ENCODE measurements around the gene PDHX.
"Not testable (repeated sequence)": the region's sequence is repeated elsewhere in the genome, so short reads cannot be mapped to it uniquely, and the experiment has no call there.

The PDHX gene

GRCh38 chr11:34916015-34916842 is at the start of gene PDHX, which contains the start of gene APIP:
Gene PDHX (plus strand): TSS chr11:34916618. CDS start chr11:34916656, 38 bp downstream.
Gene APIP (minus strand): TSS chr11:34916379. CDS start chr11:34916284, 95 bp downstream.
- peak; percentile 97 to 100 (median 99) for DNase-seq (ENCODE audit: low read depth in 3 of 3)

- no peak for DNase-seq (ENCODE audit: low read depth in 3 of 3)
Measured at GRCh38 chr11:34869425-34869824, 47.0 kb upstream of the PDHX start.

GRCh38 chr11:34870548-34871196 is 45.7 kb upstream of the PDHX start:
- DNase-seq (ENCODE audit: low read depth in 3 of 3), result no peak

DNA sequence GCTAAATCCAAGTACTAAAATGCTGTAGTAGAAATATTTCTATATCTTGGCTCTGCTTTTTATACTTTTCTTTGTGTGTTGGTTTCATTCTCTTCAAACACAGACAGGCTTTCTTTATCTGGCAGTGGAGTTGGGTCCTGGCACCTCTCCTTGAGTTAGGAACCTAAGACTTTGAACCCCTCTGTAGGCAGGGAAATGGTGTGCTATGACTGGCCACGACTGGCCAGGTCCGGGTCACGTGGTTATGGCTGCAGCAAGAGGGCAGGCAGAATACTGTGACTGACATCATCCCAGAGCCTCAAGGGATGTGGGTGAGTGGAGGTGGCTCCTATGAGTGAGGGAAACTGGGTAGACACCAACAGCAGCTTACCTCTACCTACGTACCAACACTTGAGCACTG is 42.2 kb upstream of the PDHX start:
- no peak for DNase-seq (ENCODE audit: low read depth in 3 of 3)

- no peak for DNase-seq (ENCODE audit: low read depth in 3 of 3)
Measured at GRCh38 chr11:34877375-34877975, 38.9 kb upstream of the PDHX start.

DNA sequence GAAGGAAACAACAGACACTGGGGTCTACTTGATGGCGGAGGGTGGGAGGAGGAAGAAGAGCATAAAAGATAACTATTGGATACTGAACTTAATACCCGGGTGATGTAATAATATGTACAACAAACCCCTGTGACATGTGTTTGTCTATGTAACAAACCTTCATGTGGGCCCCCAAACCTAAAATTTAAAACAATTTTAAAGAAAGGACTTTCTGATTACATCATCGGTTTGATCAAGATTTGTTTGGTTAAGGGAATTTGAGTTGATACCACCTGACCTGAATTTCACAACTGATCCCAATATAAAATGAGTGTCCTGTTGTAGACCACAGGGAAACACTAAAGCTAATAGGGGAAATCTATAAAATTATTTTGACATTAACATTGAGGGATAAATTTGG is 34.5 kb upstream of the PDHX start:
- no peak for DNase-seq (ENCODE audit: low read depth in 3 of 3)

- DNase-seq (ENCODE audit: low read depth in 3 of 3), result no peak
Measured at GRCh38 chr11:34886609-34887008, 29.8 kb upstream of the PDHX start.

- DNase-seq (ENCODE audit: low read depth in 3 of 3), result no peak
Measured at GRCh38 chr11:34887260-34887659, 29.2 kb upstream of the PDHX start.

DNA sequence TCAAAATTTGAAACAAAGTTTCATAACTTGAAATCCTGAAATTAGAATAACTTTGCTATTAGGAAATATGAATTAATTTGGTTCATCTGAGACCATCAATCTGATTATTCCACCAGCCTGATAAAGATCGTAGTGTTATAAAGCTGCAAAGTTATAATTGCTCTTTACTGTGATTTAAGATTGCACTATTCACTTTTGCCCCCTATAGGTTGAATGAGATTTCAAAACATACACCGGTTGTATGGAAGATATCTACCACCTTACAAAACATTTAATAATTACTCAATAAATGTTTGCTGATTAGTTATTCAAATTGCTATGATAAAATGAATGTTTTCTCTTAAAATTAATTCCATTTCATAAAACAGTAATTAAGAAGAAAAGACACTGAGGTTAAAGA is 26.3 kb upstream of the PDHX start:
- no peak for DNase-seq (ENCODE audit: low read depth in 3 of 3)

DNA sequence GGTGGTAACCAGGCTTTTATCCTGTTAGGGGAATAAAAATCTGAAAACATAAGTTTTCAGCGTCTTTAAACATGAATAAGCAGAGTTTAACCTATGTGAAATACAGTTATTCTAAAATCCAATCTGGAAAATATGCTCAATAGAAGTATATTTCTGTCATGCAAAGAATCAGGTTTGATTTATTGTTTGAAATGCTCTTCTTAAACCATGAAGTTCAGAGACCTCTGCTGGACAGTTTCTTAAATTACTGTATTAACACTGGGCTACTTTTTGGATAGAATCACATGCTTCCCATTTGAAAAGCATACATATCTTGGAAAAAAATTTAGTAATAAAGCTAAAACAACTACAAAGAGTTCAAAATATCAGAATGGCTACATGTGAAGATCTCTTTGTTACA is 25.6 kb upstream of the PDHX start:
- no peak for DNase-seq (ENCODE audit: low read depth in 3 of 3)

- DNase-seq (ENCODE audit: low read depth in 3 of 3), result no peak
Measured at GRCh38 chr11:34891611-34892010, 24.8 kb upstream of the PDHX start.

GRCh38 chr11:34893416-34893815 is 23.0 kb upstream of the PDHX start:
- DNase-seq (ENCODE audit: low read depth in 3 of 3), result no peak

- not testable (repeated sequence) for DNase-seq (ENCODE audit: low read depth in 3 of 3)
Measured at GRCh38 chr11:34896191-34896590, 20.2 kb upstream of the PDHX start.

DNA sequence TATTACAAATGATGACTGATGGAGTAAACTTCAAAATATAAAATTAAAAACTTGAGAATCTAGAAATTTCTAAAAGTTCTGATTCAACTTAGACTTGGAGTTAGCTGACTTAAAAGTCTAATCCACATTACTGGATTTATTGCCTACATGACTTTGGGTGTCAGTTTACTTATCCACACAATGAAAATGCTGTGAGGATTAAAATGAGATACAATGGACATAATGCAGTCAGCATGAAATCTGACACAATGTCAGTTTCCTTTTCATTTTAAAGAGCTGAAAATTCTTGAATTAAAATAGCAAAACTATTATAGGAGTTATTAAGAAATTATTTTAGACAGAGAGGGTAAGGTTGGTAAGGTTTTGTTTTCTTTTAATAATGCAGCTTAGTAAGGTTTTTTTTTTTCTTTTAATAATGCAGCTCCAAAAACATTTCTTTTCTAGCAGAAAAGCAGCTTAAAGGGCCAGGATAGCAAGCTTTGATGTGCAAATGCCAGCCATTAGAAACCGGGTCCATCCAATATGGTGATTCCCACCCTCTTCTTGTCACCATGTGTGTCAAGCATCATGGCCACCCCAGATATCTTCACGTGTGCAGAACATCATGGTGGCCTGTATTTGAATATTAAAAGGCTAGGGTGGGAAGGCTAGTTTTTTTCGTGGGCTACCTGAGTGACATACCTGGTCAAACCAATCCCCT is 19.1 kb upstream of the PDHX start:
- DNase-seq (ENCODE audit: low read depth in 3 of 3), result no peak

- DNase-seq (ENCODE audit: low read depth in 3 of 3), result no peak
Measured at GRCh38 chr11:34898474-34898873, 17.9 kb upstream of the PDHX start.

DNA sequence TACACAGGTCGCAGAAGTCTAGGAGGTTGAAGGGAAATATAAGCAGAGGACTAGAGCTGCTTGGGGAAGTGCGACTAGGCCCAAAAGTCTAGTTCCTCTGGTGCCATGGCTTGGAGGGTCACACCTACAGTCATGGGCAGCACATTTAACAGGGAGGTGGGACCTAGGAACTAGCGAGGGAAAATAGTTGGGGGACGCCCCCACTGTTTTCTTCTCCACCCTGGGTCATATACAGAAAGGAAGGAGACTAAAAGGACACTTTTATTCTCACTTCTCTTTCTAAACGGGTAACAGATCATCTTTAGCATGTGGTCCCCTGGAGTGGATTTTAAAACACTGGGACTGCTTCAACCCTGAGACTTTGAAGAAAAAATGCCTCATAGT is 16.8 kb upstream of the PDHX start:
- DNase-seq (ENCODE audit: low read depth in 3 of 3), result no peak

GRCh38 chr11:34904421-34904955 is 11.9 kb upstream of the PDHX start:
- DNase-seq (ENCODE audit: low read depth in 3 of 3), result no peak

DNA sequence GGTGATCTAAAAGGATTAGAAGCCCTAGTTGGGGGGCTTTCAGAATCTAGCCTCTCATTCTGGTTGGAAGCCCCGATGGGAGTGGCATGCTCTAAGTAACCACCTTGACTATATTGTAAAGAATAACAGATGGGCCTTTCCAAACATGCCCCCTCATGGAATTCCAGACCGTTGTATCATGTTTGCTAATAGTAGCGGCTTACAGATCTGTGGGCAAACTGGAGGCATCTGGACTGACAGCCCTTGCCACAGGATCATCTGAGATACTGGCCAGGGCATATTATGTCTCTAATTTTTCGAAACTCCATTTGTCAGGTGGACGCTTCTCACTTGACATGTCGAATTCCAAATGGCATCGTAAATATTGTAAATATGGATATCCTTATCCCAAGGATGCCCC is 10.8 kb upstream of the PDHX start:
- no peak for DNase-seq (ENCODE audit: low read depth in 3 of 3)

GRCh38 chr11:34907934-34908593 is 8.4 kb upstream of the PDHX start:
- DNase-seq (ENCODE audit: low read depth in 3 of 3), result no peak

DNA sequence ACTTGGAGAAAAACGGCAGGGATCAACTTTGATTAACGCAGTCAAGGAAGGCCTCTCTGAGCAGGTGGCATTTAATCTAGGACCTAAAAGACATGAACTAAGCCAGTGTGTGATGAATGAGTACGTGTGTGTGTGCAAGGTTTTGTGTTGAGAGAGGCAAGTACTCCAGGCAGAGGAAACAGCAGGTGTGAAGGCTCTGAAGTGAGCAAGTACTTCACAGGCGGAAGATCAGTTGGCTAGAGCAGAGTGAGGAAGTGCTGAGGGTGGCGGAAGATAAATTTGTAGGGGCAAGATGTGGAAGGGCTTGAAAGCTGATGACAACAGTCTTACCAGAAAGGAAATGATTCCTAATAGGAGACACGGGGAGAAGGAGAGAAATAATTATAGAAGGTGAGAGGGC is 7.0 kb upstream of the PDHX start:
- DNase-seq (ENCODE audit: low read depth in 3 of 3), result no peak

DNA sequence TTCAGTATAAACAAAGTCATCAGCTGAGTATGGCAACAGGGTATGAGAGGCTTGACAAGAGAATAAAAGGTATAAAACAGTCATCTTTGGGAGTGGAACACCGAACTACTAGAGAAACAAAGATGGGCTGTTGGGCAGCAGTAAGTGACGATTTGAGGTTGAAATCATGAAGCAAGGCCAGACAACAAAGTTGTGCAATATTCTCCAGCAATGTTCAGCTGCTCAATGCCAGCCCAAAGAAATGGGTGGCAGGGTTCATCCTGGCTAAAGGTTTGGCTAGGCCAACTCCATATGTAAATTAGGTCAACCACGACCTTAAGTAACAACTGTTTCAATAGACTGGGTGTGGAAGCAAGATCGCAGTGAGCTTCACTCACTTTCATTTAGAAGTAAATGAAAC is 6.5 kb upstream of the PDHX start:
- no peak for DNase-seq (ENCODE audit: low read depth in 3 of 3)
